IMR-90 (cell line): ENCODE measurements around the gene GRK5. TPM values are rescaled to one million over a fixed set of nuclear protein-coding genes. Genes with fewer than 3 reads are reported as not detected.

Experiments
- CHD1 ChIP-seq: IDR thresholded peaks from 2 replicates; pipeline ENCODE4 v1.6.1; 2012; ENCODE audit warnings: low read depth, low read length, improper control_type of control experiment
- polyA plus RNA-seq, 3 experiments: library from polyadenylated mRNA; depleted of rRNA; stranded (reverse); fragments of >200 nt; gene quantifications; 2 replicates each; pipeline ENCODE4 v1.2.3, GENCODE V29; 2012; ENCODE audit warnings: low replicate concordance in 1 of 3
- total RNA-seq: library from RNA; depleted of rRNA; stranded (reverse); fragments of >200 nt; gene quantifications from 2 replicates; pipeline ENCODE4 v1.2.3, GENCODE V29; 2012
- TF ChIP-seq, protein P1 (sequence below): conservative IDR thresholded peaks from 2 replicates; pipeline ENCODE4 v1.5.1; 2012; ENCODE audit warnings: mild to moderate bottlenecking, low read depth, low read length, improper control_type of control experiment

The GRK5 gene
- total and polyA plus RNA-seq, 2 of the 4 experiments (the other 2 are of a cell fraction) = 12.9 to 16.3 TPM

GRCh38 chr10:119367841-119368549 lies 160.6 kb downstream of the GRK5 start (continued):
- TF ChIP-seq, protein P1, sequence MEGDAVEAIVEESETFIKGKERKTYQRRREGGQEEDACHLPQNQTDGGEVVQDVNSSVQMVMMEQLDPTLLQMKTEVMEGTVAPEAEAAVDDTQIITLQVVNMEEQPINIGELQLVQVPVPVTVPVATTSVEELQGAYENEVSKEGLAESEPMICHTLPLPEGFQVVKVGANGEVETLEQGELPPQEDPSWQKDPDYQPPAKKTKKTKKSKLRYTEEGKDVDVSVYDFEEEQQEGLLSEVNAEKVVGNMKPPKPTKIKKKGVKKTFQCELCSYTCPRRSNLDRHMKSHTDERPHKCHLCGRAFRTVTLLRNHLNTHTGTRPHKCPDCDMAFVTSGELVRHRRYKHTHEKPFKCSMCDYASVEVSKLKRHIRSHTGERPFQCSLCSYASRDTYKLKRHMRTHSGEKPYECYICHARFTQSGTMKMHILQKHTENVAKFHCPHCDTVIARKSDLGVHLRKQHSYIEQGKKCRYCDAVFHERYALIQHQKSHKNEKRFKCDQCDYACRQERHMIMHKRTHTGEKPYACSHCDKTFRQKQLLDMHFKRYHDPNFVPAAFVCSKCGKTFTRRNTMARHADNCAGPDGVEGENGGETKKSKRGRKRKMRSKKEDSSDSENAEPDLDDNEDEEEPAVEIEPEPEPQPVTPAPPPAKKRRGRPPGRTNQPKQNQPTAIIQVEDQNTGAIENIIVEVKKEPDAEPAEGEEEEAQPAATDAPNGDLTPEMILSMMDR = no peak
- TF ChIP-seq CHD1 = no peak
